GM21529 (cell line): ENCODE data around the gene AKT3.

Source experiments
- ATAC-seq: cut with Tn5 transposase; IDR thresholded peaks from one replicate; pipeline ENCODE4 v1.9.1; 2021; ENCODE audit not compliant: unreplicated experiment

AKT3 gene

DNA sequence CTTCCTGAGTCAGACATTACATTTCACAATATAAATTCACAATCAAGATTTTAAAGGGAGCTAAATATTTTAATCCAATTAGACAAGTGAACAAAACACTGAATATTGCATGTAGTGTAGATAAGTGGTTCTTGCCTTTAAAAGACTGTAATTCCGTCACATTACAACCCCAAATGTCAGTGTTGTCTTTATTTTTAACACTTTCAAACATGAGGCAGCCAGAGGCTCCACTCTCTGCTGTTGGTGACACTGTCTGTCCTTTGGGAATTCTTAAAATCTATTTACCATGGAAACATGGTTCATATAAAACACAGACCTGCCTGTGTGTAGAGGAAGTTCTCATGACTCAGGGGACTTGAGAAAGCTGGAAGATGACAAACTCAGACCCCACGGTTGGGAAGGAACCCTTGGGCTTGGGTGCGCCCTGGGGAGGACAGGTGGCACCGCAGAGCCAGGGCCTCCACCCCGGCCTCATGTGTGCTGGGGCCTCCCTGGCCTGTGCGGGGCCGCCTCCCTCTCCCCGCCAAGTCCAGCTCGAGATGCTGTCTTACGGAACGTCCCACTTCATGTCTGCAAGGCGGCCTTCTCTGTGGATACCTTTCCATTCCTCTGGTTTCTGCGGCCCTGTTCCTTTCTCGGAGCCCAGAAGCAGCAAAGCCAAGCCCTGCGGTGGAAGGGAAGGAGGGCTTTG lies 355.2 kb downstream of the AKT3 start:
- no peak for ATAC-seq

DNA sequence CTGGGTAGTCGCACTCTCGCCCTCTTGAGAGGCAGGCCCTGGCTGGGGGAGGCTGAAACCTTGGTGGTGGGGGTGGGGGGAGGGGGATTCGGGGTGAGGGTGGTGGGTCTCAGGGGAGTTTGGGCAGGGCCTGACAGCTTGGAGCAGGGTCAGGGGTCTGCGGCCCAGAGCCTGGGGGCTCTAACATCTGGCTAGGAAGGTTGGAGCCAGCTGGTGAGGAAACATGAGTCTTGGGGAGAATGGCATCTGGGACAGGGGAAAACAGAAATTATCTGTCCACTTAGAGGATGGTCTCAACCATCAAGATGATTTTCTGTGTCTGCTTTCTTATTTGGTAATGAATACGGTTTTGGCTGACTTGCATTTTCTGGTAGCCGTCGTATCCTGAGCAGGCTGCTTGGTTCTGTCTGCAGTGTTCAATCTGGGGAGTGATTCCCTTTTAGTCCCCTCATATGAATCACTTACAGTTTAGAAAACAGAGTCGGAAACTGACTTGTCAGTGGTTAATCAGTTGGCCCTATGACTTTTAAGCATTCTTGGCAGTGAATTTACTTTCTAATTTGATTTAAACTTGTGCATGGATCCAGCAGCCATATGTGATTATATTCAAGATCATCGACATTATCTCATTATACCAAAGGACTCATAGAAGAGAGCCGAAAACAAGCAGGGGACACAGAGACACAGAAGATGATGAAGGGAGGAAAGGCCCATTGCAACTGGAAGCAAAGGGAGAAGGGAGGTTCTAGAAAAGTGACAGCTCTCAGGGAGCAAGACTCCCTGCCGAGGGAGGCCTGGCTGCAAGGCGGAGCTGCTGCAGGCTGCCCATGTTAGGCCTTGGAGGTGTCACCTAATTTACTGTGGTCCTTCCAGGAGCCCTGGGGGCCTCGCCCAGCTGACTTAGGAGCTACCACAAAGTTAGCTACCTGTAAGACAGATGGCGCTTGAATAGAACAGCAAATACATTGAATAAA lies 356.6 kb downstream of the AKT3 start:
- no peak for ATAC-seq

DNA sequence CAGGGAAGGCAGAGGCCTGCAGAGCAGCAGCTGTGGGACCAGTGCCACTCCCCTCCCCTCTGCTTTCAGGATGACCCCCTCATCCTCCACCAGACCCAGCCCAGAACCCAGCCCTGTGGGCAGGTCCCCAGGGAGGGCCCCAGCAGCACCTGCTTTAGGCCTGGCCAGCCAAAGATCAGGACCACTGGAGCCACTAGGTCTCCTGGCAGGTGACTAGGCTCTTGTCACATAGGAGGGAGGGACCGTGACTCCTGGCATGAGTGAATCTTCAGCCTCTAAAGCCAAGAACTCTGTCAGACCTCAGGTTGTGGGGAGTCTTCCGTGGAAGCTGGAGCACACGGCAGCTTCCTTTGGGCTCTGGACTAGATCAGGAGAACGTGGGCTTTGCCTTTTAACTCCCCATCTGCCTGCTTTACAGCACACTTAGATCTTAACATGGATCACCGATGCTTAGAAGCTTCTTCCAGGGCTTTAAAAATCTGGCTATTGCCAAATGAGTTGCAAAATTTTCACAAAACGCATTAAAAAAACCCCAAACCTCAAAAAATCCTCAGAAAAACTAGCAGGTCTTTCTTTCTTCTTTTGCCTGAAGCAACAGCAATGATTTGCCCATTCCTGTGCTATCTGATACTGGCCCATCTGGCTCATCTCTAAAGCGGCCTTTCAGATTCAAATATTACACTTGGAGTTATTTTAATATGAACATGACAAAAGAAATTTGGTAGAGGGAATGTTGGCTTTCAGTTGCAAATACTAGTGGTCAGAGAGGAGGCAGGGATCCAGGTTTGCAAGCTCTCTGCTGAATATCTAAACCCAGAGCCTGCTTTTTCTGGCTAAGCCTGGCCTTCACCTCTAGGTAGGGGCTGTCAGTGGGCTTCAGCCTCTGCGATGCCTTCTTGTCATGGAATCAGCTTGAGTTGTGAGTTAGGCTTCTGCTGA lies 359.0 kb downstream of the AKT3 start:
- ATAC-seq, result no peak

DNA sequence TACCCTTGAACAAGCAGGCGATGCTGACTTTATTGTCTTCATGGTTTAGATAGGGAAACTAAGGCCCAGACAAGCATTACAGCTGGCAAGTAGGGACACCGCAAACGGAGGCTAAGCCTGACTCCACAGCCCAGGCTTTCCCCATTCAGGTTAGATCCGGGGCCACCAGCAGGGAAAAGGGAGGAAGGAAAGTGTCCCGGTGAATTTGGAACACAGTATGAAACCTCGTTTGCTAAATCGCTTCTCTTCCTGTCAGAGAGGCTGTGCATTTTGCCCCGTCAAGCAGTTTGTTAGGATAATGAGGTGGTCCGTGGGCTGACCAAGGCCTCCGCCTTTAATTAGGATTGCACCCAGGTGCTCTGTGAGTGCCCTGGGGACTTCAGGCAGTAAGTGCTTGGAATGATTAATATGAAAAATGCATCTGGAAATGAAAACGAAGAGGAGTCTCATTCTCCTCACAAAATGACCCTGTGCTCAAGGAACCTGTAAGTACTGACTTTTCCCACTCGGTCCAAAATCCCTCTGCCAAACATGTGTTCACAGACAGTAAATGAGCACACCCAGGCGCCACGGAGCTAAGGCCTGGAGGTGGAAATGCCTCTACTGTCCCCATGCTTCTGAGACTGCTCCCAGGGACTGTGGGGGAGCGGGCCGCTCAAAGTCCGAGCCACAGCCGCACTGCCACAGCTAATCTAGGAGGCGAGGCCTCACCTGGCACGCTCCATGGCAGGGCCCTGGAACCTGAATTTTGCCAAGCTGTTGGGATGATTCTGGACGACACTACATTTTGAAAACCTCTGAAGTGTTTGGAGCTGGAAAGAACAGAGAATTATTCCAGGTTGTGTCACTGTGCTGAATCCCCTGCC lies 360.1 kb downstream of the AKT3 start:
- ATAC-seq, result no peak

DNA sequence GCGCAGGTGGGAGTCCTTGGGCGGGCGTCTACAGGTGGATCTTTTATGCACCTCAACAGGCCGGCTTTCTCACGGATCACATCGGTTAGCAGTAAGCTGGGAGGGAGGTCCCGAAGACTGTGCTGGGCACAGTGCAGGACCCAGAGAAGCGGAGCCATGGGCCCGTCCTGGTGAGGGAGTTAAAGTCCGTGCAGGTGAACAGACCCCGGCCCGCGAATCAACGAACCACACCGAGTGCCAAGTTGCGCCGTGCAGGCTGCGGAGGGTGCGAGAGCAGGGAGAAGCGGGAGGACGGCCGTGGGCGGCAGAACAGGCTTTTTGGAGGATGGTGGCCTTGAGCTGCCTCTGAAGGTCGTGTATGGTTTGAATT lies 360.9 kb downstream of the AKT3 start:
- no peak for ATAC-seq

GRCh38 chr1:243488459-243489157 lies 361.4 kb downstream of the AKT3 start:
- no peak for ATAC-seq

GRCh38 chr1:243487649-243488227 lies 362.3 kb downstream of the AKT3 start:
- no peak for ATAC-seq

DNA sequence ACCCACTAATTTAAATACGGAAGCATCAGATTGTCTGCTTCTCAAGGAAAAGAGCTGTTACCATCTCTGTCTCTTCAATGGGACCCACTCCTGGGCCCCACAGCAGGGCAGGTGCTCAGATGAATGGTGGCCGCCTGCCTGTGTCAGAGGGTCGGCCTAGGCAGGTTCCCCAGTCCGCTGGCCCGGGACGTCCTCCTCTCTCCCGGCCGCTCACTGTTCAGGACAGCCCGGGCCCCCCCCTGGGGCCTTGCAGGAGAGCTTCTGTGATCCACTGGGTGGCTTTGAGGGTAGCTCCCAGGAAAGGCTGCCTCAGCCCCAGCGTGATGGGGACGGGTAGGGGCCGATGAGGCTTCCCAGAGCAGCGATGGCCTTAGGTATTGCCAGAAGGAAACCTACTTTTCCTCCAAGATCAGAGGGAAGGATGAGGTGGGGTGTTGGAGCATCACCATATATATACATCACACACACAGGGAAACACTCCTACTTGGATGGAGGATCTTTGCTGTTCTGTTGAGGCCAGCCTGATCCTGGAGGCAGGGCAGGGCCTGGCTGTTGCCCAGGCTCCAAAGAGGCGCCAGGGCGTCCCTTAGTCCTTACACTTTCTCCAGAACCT lies 362.9 kb downstream of the AKT3 start:
- ATAC-seq, result no peak

DNA sequence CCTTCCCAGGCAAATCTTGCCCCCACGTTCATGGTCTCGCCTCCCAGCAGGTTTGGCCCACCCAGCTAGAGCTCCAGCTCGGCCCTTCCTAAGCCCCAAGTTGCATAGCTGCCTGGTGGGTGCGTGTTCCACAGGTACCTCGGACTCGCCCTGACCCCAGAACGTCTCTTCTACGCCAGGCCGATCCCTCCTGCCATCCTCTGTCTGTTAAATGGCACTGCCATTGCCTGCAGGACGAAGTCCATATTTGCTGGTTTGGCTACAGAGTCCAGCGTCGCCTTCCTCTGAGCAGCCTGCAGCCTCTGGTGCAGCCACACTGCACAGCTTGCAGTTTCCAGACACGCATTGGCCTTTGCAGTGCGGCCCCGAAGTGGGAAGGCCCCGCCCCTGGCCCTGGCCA lies 366.1 kb downstream of the AKT3 start:
- ATAC-seq, result no peak

- ATAC-seq, result no peak
Observed at GRCh38 chr1:243483071-243483771, 366.8 kb downstream of the AKT3 start.

- no peak for ATAC-seq
Observed at GRCh38 chr1:243482141-243483022, 367.7 kb downstream of the AKT3 start.

- no peak for ATAC-seq
Observed at GRCh38 chr1:243481101-243481500, 368.9 kb downstream of the AKT3 start.

DNA sequence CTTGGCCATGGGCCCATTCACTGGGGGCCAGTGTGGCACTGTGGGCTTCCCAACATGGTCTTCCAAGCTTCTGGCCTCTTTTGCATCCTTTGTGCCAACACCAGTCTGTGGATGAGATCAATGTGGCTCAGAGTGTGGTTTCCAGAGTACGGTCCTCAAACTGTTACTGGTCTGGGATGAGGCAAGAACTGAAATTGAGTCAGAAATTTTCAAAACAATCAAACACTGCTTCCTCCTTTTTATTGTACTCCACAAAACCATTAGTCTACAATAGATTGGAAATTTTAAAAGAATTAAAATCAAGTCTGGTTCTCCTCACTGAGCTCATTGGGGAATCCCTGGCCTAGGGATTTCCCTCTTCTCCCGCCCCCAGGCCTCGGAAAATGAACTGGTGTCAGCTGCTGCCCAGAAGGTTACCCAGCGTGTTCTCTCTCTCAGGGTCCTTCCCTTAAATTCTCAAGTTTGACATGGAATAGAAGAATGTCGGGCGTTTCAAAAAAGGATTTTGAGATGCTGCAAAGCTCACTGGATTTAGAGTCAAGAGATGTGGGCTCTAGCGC lies 372.2 kb downstream of the AKT3 start:
- ATAC-seq, result no peak

DNA sequence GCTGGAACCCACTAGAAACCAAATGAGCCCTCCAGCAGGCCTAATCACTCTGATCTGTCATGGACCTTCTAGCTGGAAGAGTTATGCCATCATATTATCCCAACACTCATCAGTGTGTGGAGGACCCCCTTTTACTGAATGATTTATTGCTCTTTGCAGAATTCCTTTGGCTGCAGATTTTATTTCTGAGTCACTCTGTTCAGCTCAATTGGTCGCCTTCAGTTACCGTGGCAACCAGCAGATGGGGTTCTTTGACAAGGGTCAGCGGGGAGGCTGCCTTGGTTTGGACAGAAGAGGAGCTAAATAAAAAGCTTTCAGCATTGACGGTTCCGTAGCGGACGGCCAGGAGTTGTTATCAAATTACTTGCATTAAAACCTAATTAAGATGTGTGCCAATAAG lies 374.1 kb downstream of the AKT3 start:
- no peak for ATAC-seq

- ATAC-seq, result no peak
Observed at GRCh38 chr1:243474906-243475305, 375.1 kb downstream of the AKT3 start.

DNA sequence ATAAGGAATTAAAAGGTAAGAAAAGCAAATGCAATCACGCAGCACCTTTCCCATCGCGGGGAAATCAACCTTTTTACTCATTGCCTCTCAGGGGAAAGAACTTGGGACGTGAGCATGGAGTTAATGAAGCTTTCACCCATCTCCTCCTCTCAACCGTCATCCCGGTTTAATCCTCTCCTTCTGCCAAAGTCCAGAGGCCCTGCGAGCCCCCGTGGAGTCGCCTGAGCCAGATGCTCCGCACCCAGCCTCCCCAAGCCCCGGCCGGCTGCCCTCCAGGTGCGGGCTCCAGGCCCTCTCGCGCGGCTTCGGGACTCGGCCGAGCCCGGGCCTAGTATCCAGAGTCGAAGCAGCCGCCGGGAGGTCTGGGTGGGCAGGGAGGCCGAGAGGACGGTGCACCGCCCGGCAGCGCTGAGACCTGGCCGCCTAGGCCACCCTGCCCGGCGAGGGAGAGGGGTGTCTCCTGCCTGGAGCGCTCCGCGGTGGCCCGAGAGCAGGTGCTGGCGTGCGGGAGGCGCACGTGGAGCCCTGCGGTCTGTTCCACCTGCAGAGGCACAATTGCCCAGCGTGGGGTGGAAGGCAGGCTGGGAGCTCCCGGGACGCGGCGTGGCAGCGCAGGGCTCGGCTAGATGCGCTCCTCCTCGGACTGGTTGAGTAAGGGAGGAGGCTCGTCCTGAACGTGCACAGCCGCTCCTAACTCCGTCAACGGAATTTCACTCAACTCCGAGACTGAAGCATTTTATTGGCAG lies 375.7 kb downstream of the AKT3 start:
- no peak for ATAC-seq
